Sigmoid colon (tissue), 7 donors: Measurements from ENCODE around the gene F2RL2. TPM values are rescaled to one million over a fixed set of nuclear protein-coding genes. Genes with fewer than 3 reads are reported as not detected.

Experiments used
- DNase-seq: peaks from one replicate; pipeline ENCODE4 v3.0.0-alpha.2; 2019
- H3K27ac ChIP-seq, 4 donors: fragments of 200-600 bp; sonication (generic); one replicate each; pipeline ENCODE4 v1.5.1; 2016 to 2019; ENCODE audit warnings: mild to moderate bottlenecking in 1 of 4
- H3K27me3 ChIP-seq, 3 donors: fragments of 200-600 bp; sonication (generic); one replicate each; pipeline ENCODE4 v1.5.1; 2019; ENCODE audit warnings: mild to moderate bottlenecking in 1 of 3
- H3K36me3 ChIP-seq, 4 donors: fragments of 200-600 bp; sonication (generic); one replicate each; pipeline ENCODE4 v1.5.1; 2016 to 2019
- H3K4me1 ChIP-seq, 4 donors: fragments of 200-600 bp; sonication (generic); one replicate each; pipeline ENCODE4 v1.5.1; 2017 to 2019
- H3K4me3 ChIP-seq, 4 donors: fragments of 200-600 bp; sonication (generic); one replicate each; pipeline ENCODE4 v1.5.1; 2017 to 2019; ENCODE audit warnings: mild to moderate bottlenecking in 2 of 4, moderate library complexity in 1 of 4
- H3K9me3 ChIP-seq, 4 donors: fragments of 200-600 bp in 3 of 4; sonication (generic) in 3 of 4; one replicate each; pipeline versions ENCODE4 v1.5.1 to v1.6.1; 2013 to 2019
- EP300 ChIP-seq, 4 donors: sonication (generic); formaldehyde crosslinking; IDR thresholded peaks; one replicate each; pipeline ENCODE4 v1.6.1; 2017; ENCODE audit warnings: antibody characterized with exemption in 4 of 4
- POLR2A ChIP-seq, 2 donors: fragments of 450-650 bp; IDR thresholded peaks; one replicate each; pipeline ENCODE4 v1.6.1; 2016; ENCODE audit warnings: antibody characterized with exemption in 2 of 2, mild to moderate bottlenecking in 2 of 2, moderate library complexity in 2 of 2
- POLR2AphosphoS5 ChIP-seq, 4 donors: sonication (generic); formaldehyde crosslinking; IDR thresholded peaks; one replicate each; pipeline ENCODE4 v1.6.1; 2017; ENCODE audit warnings: antibody characterized with exemption in 4 of 4
- whole genome bisulfite sequencing, 2 donors: extraction: QIAGEN DNeasy Blood & Tissue Kit; methylation state at CpG; one replicate each; pipeline ENCODE4 v1.1.7; 2013; 5-methylcytosine and 5-hydroxymethylcytosine counted together
- intact Hi-C: fragments of 100-400 bp; cut with DNase I; formaldehyde crosslinking; loops from one replicate; pipeline ENCODE4 v1.15.1; 2023
- polyA plus RNA-seq, 3 donors: library from polyadenylated mRNA; stranded (reverse); fragments of 200-250 nt; gene quantifications; one replicate each; pipeline ENCODE4 v1.2.3, GENCODE V29; 2013
- total RNA-seq, 4 donors: library from RNA; depleted of rRNA; stranded (reverse); fragments of >200 nt; gene quantifications; one replicate each; pipeline ENCODE4 v1.1.0, GENCODE V29; 2016
- TF ChIP-seq, protein P1 (sequence below), 4 experiments: fragments of 450-650 bp in 3 of 4; fragments of 200-600 bp in 1 of 4; IDR thresholded peaks; one replicate each; pipeline ENCODE4 v1.5.1; 2016 to 2019; ENCODE audit warnings: antibody characterized with exemption in 4 of 4, mild to moderate bottlenecking in 3 of 4, moderate library complexity in 2 of 4
- donor health status: healthy with polysubstance abuse.
- donor health status: Bipolar disorder and iron deficiency.
- donor health status: healthy.

Gene F2RL2
- total and polyA plus RNA-seq, 7 donors, result 0.60 to 6.6 (median 2.2) TPM; not detected in 1

DNA sequence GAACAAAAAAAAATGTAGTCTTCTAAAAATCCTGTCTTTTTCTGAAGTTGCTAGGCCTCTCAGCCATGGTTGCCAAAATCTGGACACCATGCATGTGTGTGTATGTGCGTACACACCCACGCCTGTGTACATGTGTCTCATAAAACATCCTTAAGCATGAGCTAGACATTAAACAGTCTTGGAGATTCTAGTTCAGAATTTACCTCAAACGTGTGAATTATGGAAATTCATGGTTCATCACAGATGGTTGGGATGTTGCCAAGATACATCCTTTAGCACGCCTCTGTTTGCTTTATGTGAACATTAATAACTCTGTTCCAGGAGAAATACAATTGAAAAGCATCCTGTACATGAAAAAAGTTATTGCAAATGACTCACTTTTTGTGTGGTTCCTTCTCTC is 53.0 kb downstream of the F2RL2 start:
- H3K4me3 ChIP-seq, result no peak overlapping the region
- intact Hi-C loops, result no loop called here
- H3K4me1 ChIP-seq, result no peaks in the 10 kb centered on the region
- TF ChIP-seq POLR2A (IDR thresholded peaks at IDR 0.05), result no peak
- TF ChIP-seq POLR2AphosphoS5 (IDR thresholded peaks at IDR 0.05), result no peak
- TF ChIP-seq EP300 (IDR thresholded peaks at IDR 0.05), result no peak
- TF ChIP-seq, protein P1, sequence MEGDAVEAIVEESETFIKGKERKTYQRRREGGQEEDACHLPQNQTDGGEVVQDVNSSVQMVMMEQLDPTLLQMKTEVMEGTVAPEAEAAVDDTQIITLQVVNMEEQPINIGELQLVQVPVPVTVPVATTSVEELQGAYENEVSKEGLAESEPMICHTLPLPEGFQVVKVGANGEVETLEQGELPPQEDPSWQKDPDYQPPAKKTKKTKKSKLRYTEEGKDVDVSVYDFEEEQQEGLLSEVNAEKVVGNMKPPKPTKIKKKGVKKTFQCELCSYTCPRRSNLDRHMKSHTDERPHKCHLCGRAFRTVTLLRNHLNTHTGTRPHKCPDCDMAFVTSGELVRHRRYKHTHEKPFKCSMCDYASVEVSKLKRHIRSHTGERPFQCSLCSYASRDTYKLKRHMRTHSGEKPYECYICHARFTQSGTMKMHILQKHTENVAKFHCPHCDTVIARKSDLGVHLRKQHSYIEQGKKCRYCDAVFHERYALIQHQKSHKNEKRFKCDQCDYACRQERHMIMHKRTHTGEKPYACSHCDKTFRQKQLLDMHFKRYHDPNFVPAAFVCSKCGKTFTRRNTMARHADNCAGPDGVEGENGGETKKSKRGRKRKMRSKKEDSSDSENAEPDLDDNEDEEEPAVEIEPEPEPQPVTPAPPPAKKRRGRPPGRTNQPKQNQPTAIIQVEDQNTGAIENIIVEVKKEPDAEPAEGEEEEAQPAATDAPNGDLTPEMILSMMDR (IDR thresholded peaks at IDR 0.05), result no peak
- 75 to 82% methylated on average over 4 of the region's 4 CpGs for WGBS, 2 donors
- no peaks in the 10 kb centered on the region for H3K27me3 ChIP-seq
- no peaks in the 10 kb centered on the region for H3K9me3 ChIP-seq
- no peaks in the 10 kb centered on the region for H3K36me3 ChIP-seq
- H3K27ac ChIP-seq, result no peak overlapping the region
- DNase-seq, result no peak

Other genes starting within 250 kb of the F2RL2 start
- gene IQGAP2, start 220.1 kb downstream of the F2RL2 start, total RNA-seq, result 10 to 100 TPM; 15.0 to 24.6 (median 16.3) TPM
- 10 to 100 TPM; 40.5 to 85.3 (median 67.3) TPM for gene IQGAP2, start 220.1 kb downstream of the F2RL2 start, polyA plus RNA-seq
- 10 to 100 TPM in 1 of 4 donors, 1 to 10 TPM in 3; 5.4 to 10.7 (median 9.4) TPM for gene F2R, start 92.7 kb upstream of the F2RL2 start, total RNA-seq
- 1 to 10 TPM in 2 of 3 donors, under 1 TPM in 1; 0.60 to 5.8 (median 1.4) TPM for gene F2R, start 92.7 kb upstream of the F2RL2 start, polyA plus RNA-seq
- under 1 TPM; 0.16 to 0.55 (median 0.31) TPM for gene F2RL1, start 195.6 kb upstream of the F2RL2 start, total RNA-seq
- 10 to 100 TPM; 15.0 to 51.7 (median 24.5) TPM for gene F2RL1, start 195.6 kb upstream of the F2RL2 start, polyA plus RNA-seq
- not detected for gene S100Z, start 226.6 kb upstream of the F2RL2 start, total RNA-seq
- gene S100Z, start 226.6 kb upstream of the F2RL2 start, polyA plus RNA-seq, result under 1 TPM; 0.25 to 0.69 (median 0.60) TPM